ENCODE results near the gene DPYD. TPM values are rescaled to one million over a fixed set of nuclear protein-coding genes. Genes with fewer than 3 reads are reported as not detected.

DPYD gene
- total RNA-seq, 1 experiment from 2014 or later = 7.0 TPM

DNA sequence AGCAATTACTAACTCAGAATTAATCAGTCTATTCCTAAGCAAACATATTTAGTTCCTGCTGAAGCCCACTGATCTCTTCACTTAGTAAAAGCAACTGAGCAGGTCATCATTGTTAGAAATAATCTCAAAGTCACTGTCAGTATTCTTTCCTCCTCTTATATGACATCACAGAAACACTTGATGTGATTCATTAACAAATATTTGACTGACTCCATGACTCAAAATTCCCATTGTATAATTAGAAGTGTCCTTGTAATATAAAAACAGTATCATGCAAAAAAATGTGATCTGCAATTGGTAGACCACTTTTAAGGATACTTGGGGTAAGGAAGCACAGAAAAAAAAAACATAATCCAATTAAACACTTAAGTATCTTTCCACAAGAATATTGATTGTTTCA, 194.4 kb downstream of the DPYD start:
- Mint-ChIP-seq H3K4me3 (ENCODE audit: unreplicated experiment) (no peak overlapping the region), H3K27me3 (ENCODE audit: insufficient read depth, unreplicated experiment) (no peaks in the 10 kb centered on the region), H3K4me1 (ENCODE audit: low read depth, unreplicated experiment) (no peaks in the 10 kb centered on the region), H3K9me3 (ENCODE audit: unreplicated experiment) (peaks cover 9% of the 10 kb centered on the region), H3K27ac (ENCODE audit: unreplicated experiment) (no peak overlapping the region), H3K36me3 (ENCODE audit: insufficient read depth, unreplicated experiment) (no peaks in the 10 kb centered on the region)
- Histone ChIP-seq H3K9me3 (no peaks in the 10 kb centered on the region), H3K4me3 (ENCODE audit: low read depth, low read length) (no peak overlapping the region), H3K27me3 (replicated peaks; ENCODE audit: control insufficient read depth, insufficient read depth, low read length) (no peaks in the 10 kb centered on the region), H3K36me3 (ENCODE audit: control insufficient read depth, insufficient read depth, low read length) (no peaks in the 10 kb centered on the region), H3K4me1 (no peaks in the 10 kb centered on the region)
- intact Hi-C loops (cut with micrococcal nuclease; ENCODE audit: unreplicated experiment) = no loop called here
- CTCF ChIA-PET = no interaction called here
- POLR2A ChIA-PET = no interaction called here
- no peak for DNase-seq
- no TSS peak for BruUV-seq (replicated peaks)
- TF ChIP-seq, protein P1, sequence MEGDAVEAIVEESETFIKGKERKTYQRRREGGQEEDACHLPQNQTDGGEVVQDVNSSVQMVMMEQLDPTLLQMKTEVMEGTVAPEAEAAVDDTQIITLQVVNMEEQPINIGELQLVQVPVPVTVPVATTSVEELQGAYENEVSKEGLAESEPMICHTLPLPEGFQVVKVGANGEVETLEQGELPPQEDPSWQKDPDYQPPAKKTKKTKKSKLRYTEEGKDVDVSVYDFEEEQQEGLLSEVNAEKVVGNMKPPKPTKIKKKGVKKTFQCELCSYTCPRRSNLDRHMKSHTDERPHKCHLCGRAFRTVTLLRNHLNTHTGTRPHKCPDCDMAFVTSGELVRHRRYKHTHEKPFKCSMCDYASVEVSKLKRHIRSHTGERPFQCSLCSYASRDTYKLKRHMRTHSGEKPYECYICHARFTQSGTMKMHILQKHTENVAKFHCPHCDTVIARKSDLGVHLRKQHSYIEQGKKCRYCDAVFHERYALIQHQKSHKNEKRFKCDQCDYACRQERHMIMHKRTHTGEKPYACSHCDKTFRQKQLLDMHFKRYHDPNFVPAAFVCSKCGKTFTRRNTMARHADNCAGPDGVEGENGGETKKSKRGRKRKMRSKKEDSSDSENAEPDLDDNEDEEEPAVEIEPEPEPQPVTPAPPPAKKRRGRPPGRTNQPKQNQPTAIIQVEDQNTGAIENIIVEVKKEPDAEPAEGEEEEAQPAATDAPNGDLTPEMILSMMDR (IDR thresholded peaks at IDR 0.05; ENCODE audit: insufficient read depth in 1 of 2, low read depth in 1 of 2, low read length in 1 of 2, severe bottlenecking in 1 of 2, unreplicated experiment in 1 of 2) = no peak

GRCh38 chr1:97721221-97721620, 199.6 kb downstream of the DPYD start:
- H3K4me3 Mint-ChIP-seq (ENCODE audit: unreplicated experiment) = no peak overlapping the region
- Histone ChIP-seq H3K4me3 (ENCODE audit: low read depth, low read length) (no peak overlapping the region), H3K9me3 (no peaks in the 10 kb centered on the region), H3K27me3 (replicated peaks; ENCODE audit: control insufficient read depth, insufficient read depth, low read length) (no peaks in the 10 kb centered on the region), H3K36me3 (ENCODE audit: control insufficient read depth, insufficient read depth, low read length) (no peaks in the 10 kb centered on the region), H3K4me1 (no peaks in the 10 kb centered on the region)
- ChIA-PET POLR2A (no interaction called here), CTCF (no interaction called here)
- TF ChIP-seq, protein P1 (IDR thresholded peaks at IDR 0.05; ENCODE audit: insufficient read depth in 1 of 2, low read depth in 1 of 2, low read length in 1 of 2, severe bottlenecking in 1 of 2, unreplicated experiment in 1 of 2) = no peak
- H3K4me1 Mint-ChIP-seq (ENCODE audit: low read depth, unreplicated experiment) = no peaks in the 10 kb centered on the region
- no TSS peak for BruUV-seq (replicated peaks)
- H3K9me3 Mint-ChIP-seq (ENCODE audit: unreplicated experiment) = peaks cover 9% of the 10 kb centered on the region
- H3K27me3 Mint-ChIP-seq (ENCODE audit: insufficient read depth, unreplicated experiment) = no peaks in the 10 kb centered on the region
- intact Hi-C loops (cut with micrococcal nuclease; ENCODE audit: unreplicated experiment) = no loop called here
- H3K27ac Mint-ChIP-seq (ENCODE audit: unreplicated experiment) = no peak overlapping the region
- no peaks in the 10 kb centered on the region for H3K36me3 Mint-ChIP-seq (ENCODE audit: insufficient read depth, unreplicated experiment)
- no peak for DNase-seq

- no TSS peak for BruUV-seq (replicated peaks)
- Mint-ChIP-seq H3K36me3 (ENCODE audit: insufficient read depth, unreplicated experiment) (no peaks in the 10 kb centered on the region), H3K27me3 (ENCODE audit: insufficient read depth, unreplicated experiment) (no peaks in the 10 kb centered on the region), H3K9me3 (ENCODE audit: unreplicated experiment) (no peaks in the 10 kb centered on the region), H3K4me1 (ENCODE audit: low read depth, unreplicated experiment) (no peaks in the 10 kb centered on the region), H3K4me3 (ENCODE audit: unreplicated experiment) (no peak overlapping the region), H3K27ac (ENCODE audit: unreplicated experiment) (no peak overlapping the region)
- POLR2A ChIA-PET = no interaction called here
- no peak for DNase-seq
- CTCF ChIA-PET = no interaction called here
- Histone ChIP-seq H3K4me3 (ENCODE audit: low read depth, low read length) (no peak overlapping the region), H3K27me3 (replicated peaks; ENCODE audit: control insufficient read depth, insufficient read depth, low read length) (no peaks in the 10 kb centered on the region), H3K36me3 (ENCODE audit: control insufficient read depth, insufficient read depth, low read length) (no peaks in the 10 kb centered on the region), H3K4me1 (no peaks in the 10 kb centered on the region), H3K9me3 (no peaks in the 10 kb centered on the region)
- intact Hi-C loops (cut with micrococcal nuclease; ENCODE audit: unreplicated experiment) = no loop called here
- TF ChIP-seq, protein P1 (IDR thresholded peaks at IDR 0.05; ENCODE audit: insufficient read depth in 1 of 2, low read depth in 1 of 2, low read length in 1 of 2, severe bottlenecking in 1 of 2, unreplicated experiment in 1 of 2) = no peak
Measured at GRCh38 chr1:97712980-97713379, 207.9 kb downstream of the DPYD start.
